ENCODE measurements around the gene SAMD8. TPM values are rescaled to one million over a fixed set of nuclear protein-coding genes. Genes with fewer than 3 reads are reported as not detected.
A peak's percentile ranks its signal among the peaks of the same experiment; 100 is the strongest.

The SAMD8 gene
- total RNA-seq, 2 donors from 2014 or later: 25.2 to 34.2 TPM

DNA sequence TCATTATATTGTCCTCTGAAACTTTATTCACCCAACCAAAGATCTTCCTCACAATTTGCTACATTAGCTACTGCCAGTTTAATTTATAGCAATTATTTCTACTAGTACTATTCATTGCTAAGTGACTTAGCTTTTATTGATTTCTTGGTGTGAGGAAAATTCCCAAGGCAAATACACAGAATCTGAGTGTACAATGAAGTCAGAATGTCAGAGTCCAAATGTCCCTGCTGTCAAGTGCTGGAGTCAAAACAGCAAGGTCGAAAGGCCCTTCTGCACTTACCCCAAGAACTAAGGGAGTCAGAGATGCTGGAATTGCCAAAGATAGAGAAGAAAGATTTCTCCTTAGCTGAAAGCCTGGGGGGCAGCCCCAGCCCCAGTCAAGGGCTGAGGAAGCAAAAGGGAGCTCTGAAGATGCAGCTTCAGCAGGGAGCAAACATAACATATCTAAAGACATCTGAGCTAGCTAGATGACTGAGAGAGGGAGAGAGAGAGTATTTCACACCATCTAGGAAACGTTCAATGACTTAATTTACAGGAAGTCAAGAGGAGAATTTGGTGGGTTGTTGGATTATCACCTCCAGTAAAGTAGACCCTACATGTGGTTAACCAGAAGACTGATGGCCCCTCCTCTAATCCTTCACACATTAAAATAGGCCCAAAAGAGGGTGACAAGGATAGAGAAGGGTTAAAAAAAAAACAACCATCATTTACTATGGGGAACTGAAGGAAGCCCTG lies 36.6 kb upstream of the SAMD8 start:
- no peak overlapping the region for H3K4me3 Mint-ChIP-seq
- H3K36me3 Mint-ChIP-seq (ENCODE audit: low read depth): no peaks in the 10 kb centered on the region
- H3K9me3 ChIP-seq (ENCODE audit: control insufficient read depth, low read length, poor library complexity, severe bottlenecking): no peaks in the 10 kb centered on the region
- H3K27ac Mint-ChIP-seq: peak overlapping the region; percentile 9
- ATAC-seq (no peak), DNase-seq (no peak)
- peaks cover 4% of the 10 kb centered on the region for H3K4me1 Mint-ChIP-seq
- H3K27me3 Mint-ChIP-seq: no peaks in the 10 kb centered on the region

DNA sequence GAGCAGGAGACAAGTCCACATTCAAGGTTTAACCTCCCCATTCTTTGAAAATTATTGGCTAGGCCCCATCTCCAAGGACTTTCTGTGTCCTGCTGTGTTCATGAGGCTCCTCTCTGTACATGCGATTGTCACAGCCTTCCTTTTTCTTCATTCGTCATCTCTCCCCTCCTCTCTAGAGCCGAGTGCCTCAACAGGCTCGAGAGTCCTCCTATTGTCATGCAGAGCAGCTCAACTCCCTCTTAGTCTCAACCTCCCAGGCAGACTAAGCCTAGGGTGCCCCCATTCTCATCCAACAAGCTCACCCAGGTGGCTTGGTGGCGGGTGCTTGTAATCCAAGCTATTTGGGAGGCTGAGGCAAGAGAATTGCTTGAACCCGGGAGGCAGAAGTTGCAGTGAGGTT lies 35.1 kb upstream of the SAMD8 start:
- H3K27me3 Mint-ChIP-seq: no peaks in the 10 kb centered on the region
- peaks cover 4% of the 10 kb centered on the region for H3K4me1 Mint-ChIP-seq
- no peaks in the 10 kb centered on the region for H3K9me3 ChIP-seq (ENCODE audit: control insufficient read depth, low read length, poor library complexity, severe bottlenecking)
- no peaks in the 10 kb centered on the region for H3K36me3 Mint-ChIP-seq (ENCODE audit: low read depth)
- no peak for ATAC-seq
- no peak for DNase-seq
- no peak overlapping the region for H3K27ac Mint-ChIP-seq
- no peak overlapping the region for H3K4me3 Mint-ChIP-seq

DNA sequence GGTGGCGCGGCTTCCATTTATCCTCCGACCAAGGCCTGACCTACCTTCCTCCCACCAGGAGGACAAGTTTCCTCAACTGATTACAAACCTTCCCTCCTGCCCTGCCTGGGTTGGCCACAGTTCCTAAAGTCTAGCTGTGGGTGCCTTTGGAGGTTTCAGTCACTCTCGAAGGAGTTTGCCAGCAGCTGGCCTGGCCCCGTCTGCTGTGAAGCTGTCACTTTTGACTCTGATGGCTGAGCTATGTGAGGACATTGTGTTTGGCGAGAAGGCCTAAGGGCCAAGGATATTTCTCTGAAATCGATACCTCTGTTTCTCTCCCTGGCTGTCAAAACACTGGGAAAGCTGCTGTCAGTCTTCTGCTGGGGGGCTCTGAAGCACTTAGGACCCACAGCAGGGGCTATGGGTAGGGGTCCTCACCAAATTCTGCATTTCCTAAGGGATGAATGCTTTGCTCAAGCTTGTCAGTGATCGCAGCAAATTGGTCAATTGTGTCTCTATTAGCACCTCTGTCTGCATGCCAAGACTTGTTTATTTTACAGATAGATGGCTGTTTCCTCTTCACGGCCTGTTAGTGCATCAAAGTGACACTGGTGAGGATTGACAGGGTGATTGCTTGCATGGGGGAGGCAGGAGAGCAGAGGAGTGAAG lies 31.9 kb upstream of the SAMD8 start:
- Mint-ChIP-seq H3K4me3 (no peak overlapping the region), H3K4me1 (peaks cover 4% of the 10 kb centered on the region), H3K36me3 (ENCODE audit: low read depth) (no peaks in the 10 kb centered on the region), H3K27ac (no peak overlapping the region), H3K27me3 (no peaks in the 10 kb centered on the region)
- DNase-seq: no peak
- no peak for ATAC-seq
- no peaks in the 10 kb centered on the region for H3K9me3 ChIP-seq (ENCODE audit: control insufficient read depth, low read length, poor library complexity, severe bottlenecking)

DNA sequence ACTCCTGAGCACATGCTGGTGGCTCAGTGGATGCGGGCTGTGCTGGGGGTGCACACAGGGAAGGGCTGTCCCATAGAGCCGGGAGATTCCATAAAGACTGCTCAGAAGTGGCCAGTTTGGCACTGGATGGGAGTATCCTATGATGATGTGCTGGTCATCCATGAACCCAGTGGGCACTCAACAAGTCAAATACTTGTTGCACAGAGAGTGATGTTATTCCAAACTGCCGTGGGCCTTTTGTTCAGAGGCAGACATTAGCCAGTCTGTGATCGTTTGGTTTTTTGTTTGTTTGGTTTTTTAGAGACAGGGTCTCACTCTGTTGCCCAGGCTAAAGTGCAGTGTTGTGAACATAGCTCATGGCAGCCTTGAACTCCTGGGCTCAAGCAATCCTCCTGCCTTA lies 30.9 kb upstream of the SAMD8 start:
- no peak for DNase-seq
- no peak overlapping the region for H3K4me3 Mint-ChIP-seq
- H3K27me3 Mint-ChIP-seq: no peaks in the 10 kb centered on the region
- ATAC-seq: no peak
- H3K4me1 Mint-ChIP-seq: peaks cover 2% of the 10 kb centered on the region
- no peaks in the 10 kb centered on the region for H3K9me3 ChIP-seq (ENCODE audit: control insufficient read depth, low read length, poor library complexity, severe bottlenecking)
- H3K36me3 Mint-ChIP-seq (ENCODE audit: low read depth): no peaks in the 10 kb centered on the region
- no peak overlapping the region for H3K27ac Mint-ChIP-seq

DNA sequence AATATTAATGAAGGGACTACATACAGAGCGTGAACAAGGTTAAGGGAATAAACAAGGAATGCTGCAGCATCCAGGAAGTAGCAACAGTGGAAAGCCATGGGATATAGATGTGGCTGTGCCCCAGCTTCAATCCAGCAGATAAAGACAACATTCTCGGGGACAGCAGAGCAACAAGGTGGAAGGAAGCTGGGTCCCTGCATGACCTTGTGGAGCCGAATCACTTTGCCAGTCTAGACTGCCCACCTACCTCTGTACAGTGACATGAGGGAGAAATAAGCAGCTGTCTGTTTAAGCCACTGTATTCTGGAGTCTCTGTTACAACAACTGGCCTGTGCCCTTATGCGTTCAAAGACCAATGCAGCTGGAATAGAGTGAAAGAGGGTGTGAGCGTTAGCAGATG lies 30.1 kb upstream of the SAMD8 start:
- peaks cover 2% of the 10 kb centered on the region for H3K4me1 Mint-ChIP-seq
- H3K27ac Mint-ChIP-seq: no peak overlapping the region
- no peaks in the 10 kb centered on the region for H3K36me3 Mint-ChIP-seq (ENCODE audit: low read depth)
- H3K4me3 Mint-ChIP-seq: no peak overlapping the region
- H3K9me3 ChIP-seq (ENCODE audit: control insufficient read depth, low read length, poor library complexity, severe bottlenecking): no peaks in the 10 kb centered on the region
- ATAC-seq: no peak
- H3K27me3 Mint-ChIP-seq: no peaks in the 10 kb centered on the region
- no peak for DNase-seq

DNA sequence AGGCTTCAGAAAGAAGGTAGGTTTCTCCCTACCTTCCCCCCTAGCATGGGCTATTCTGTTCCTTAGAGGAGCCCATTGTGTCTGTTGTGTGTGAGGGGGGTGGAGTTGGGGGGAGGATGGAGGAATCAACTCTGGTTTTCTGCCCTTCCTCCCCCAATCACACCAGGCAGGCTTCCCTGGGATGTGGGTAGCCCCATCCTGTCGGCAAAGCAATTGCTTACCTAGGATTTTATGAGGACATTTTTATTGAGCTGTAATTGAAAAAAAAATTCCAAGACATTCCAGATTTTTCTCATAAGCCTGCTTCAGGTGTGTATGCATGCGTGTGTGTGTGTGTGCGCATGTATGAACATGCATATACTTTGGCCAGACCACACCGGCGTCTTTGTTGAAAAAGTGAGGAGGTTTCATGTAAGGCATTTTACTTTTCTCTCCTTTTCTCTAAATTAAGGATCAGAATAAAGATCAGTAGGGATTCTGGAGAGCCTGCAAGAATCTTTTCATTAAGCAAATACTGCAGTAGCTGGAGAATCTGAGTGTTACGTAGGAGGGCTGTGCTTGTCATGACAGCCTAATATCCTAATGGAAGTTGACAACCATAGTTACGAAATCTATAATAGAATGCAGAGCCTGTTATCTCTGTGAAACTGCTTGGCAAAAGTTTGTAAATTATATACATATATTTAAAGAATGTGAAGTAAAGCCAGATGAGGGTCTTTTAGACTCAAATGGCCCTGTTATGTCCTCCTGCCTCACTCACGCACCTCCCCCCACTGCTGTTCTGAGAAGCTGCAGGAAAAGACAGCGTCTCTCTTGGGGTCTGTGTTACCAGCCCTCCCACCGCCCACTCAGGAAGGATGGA lies 27.3 kb upstream of the SAMD8 start:
- no peaks in the 10 kb centered on the region for H3K36me3 Mint-ChIP-seq (ENCODE audit: low read depth)
- ATAC-seq: no peak
- H3K27me3 Mint-ChIP-seq: no peaks in the 10 kb centered on the region
- H3K9me3 ChIP-seq (ENCODE audit: control insufficient read depth, low read length, poor library complexity, severe bottlenecking): no peaks in the 10 kb centered on the region
- no peak for DNase-seq
- no peak overlapping the region for H3K4me3 Mint-ChIP-seq
- peaks cover 3% of the 10 kb centered on the region for H3K4me1 Mint-ChIP-seq
- H3K27ac Mint-ChIP-seq: no peak overlapping the region

DNA sequence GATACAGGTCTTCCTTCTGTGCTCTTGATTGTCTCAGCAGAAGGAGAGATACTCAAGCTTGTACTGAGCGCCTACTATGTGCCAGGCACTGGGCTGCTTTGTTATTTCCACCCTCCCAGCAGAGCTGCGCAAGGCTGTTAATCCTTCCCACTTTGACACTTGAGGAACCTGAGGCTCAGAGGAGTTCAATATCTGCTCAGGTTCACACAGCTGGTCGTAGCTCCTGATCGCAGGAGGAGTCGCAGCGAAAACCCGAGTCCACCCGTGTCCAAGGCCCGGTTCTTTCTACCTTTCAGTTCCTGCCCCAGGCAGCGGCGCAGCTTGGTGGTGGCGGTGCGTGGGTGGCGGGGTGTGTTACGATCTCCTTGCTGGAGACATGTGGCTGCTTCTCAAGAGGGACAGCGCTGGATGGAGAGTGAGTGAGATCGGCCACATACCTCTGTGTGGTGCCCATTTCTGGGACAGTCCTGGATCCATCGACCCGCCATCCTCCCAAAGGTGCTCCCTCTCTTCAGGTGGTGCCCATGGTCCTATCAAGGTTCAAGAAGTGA lies 26.5 kb upstream of the SAMD8 start:
- no peak overlapping the region for H3K27ac Mint-ChIP-seq
- H3K27me3 Mint-ChIP-seq: no peaks in the 10 kb centered on the region
- H3K4me3 Mint-ChIP-seq: no peak overlapping the region
- no peaks in the 10 kb centered on the region for H3K36me3 Mint-ChIP-seq (ENCODE audit: low read depth)
- peaks cover 8% of the 10 kb centered on the region for H3K4me1 Mint-ChIP-seq
- no peaks in the 10 kb centered on the region for H3K9me3 ChIP-seq (ENCODE audit: control insufficient read depth, low read length, poor library complexity, severe bottlenecking)
- DNase-seq (no peak), ATAC-seq (no peak)

DNA sequence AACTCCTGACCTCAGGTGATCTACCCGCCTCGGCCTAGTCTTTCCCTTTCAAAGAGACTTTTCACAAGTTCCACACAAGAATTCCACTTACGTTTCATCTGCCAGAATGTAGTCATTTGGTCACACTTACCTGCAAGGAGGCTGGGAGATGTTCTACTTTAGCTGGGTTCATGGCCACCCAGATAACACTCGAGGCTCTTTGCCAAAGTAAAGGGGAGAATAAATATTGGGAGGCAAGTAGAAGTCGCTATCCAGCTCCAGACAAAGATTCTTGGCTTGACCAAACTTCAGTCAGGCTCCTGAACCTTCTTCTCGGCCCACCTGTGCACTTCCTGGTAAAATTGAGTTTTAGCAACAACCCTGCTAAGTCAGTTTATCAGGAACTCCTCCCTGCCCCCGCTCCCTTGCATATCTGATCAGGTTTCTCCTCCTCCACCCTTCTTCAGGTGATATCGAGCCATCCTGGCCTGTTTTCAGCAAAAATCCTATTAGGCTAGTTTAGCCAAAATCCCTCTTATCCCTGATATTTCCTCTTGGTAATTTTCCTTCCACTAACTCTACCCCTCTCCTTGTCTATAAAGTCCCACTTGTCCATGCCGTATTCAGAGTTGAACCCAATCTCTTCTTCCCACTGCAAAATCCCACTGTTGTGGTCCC lies 25.1 kb upstream of the SAMD8 start:
- no peaks in the 10 kb centered on the region for H3K9me3 ChIP-seq (ENCODE audit: control insufficient read depth, low read length, poor library complexity, severe bottlenecking)
- no peak for DNase-seq
- H3K4me3 Mint-ChIP-seq: no peak overlapping the region
- H3K36me3 Mint-ChIP-seq (ENCODE audit: low read depth): no peaks in the 10 kb centered on the region
- H3K27ac Mint-ChIP-seq: no peak overlapping the region
- peaks cover 9% of the 10 kb centered on the region for H3K4me1 Mint-ChIP-seq
- no peaks in the 10 kb centered on the region for H3K27me3 Mint-ChIP-seq
- ATAC-seq: no peak

DNA sequence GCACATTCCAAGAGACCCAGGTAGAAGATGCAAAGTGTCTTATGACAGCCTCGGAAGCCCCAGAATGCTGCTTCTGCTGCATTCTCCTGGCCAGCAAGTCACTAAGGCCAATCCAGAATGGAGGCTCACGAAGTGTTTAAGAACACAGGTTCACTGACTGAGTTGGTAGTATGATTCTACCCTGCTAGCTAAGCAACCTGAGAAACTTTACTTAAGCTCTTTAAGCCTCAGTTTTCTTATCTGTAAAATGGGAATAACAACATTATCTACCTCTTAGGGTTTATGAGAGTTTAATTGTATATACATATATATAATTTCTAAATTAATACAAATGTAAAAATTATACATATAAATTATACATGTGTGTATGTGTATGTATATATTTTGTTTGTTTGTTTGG lies 22.8 kb upstream of the SAMD8 start:
- Mint-ChIP-seq H3K27ac (no peak overlapping the region), H3K4me1 (peaks cover 9% of the 10 kb centered on the region), H3K4me3 (no peak overlapping the region), H3K27me3 (no peaks in the 10 kb centered on the region), H3K36me3 (ENCODE audit: low read depth) (no peaks in the 10 kb centered on the region)
- no peaks in the 10 kb centered on the region for H3K9me3 ChIP-seq (ENCODE audit: control insufficient read depth, low read length, poor library complexity, severe bottlenecking)
- DNase-seq: no peak
- no peak for ATAC-seq

DNA sequence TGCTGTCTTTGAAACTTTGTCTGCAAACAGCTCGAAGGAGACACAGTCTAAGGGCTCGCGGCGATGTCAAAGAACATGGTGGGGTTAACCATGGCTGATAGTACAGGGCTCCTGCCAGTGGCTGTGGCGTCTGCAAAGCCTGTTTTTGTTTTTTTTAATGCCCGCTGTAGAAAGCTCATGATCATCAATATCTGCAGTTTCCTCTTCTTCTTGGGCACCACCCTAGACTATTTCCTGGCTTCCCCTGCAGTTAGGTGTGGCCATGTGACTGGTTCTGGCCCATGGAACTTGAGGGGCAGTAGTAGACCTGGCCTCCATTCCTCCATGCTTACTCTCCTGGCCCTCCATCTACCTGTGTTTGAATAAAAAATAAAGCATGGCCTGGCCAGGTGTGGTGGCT lies 21.8 kb upstream of the SAMD8 start:
- ATAC-seq: no peak
- no peak for DNase-seq
- Mint-ChIP-seq H3K36me3 (ENCODE audit: low read depth) (no peaks in the 10 kb centered on the region), H3K4me3 (no peak overlapping the region), H3K27me3 (no peaks in the 10 kb centered on the region), H3K4me1 (peaks cover 9% of the 10 kb centered on the region), H3K27ac (peak overlapping the region; percentile 37)
- H3K9me3 ChIP-seq (ENCODE audit: control insufficient read depth, low read length, poor library complexity, severe bottlenecking): no peaks in the 10 kb centered on the region

DNA sequence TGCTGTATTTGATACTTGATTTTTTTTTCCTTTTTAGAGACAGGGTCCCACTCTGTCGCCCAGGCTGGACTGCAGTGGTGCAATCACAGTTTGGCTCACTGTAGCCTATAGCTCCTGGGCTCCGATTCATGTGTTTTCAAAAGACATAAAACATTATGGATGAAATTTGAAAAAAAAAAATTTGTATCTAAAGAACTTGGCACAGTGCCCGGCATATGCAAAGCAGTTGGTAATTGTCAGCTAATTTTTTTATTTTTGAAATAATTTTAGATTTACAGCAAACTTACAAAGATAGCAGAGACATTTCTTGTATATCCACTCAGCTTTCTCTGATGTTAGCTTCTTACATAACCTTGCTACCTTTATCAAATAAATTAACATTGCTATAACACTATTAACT lies 20.3 kb upstream of the SAMD8 start:
- no peaks in the 10 kb centered on the region for H3K27me3 Mint-ChIP-seq
- H3K36me3 Mint-ChIP-seq (ENCODE audit: low read depth): no peaks in the 10 kb centered on the region
- H3K4me1 Mint-ChIP-seq: peaks cover 9% of the 10 kb centered on the region
- no peak overlapping the region for H3K4me3 Mint-ChIP-seq
- no peak for ATAC-seq
- DNase-seq: no peak
- H3K9me3 ChIP-seq (ENCODE audit: control insufficient read depth, low read length, poor library complexity, severe bottlenecking): no peaks in the 10 kb centered on the region
- H3K27ac Mint-ChIP-seq: no peak overlapping the region

DNA sequence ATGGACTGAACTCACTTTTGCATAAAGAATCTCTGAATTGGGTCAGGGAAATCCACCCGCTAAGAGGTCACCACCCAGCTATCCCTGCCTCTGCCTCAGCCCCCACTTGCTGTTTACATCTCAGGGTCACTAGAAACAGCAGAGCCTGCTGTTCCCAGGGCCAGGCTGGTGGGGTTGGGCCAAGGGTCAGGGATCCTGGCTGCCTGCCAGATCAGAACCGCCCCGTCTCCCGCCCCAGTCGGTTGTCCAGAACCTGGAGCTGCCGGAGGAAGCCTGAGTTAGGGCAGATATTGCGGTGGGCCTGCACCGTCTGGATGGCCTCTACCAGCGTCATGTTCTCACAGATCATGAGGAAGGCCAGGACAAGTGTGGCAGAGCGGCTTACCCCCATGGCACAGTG lies 17.0 kb upstream of the SAMD8 start:
- Mint-ChIP-seq H3K4me3 (no peak overlapping the region), H3K27ac (no peak overlapping the region), H3K27me3 (no peaks in the 10 kb centered on the region), H3K4me1 (peaks cover 5% of the 10 kb centered on the region), H3K36me3 (ENCODE audit: low read depth) (no peaks in the 10 kb centered on the region)
- no peak for ATAC-seq
- DNase-seq: no peak
- no peaks in the 10 kb centered on the region for H3K9me3 ChIP-seq (ENCODE audit: control insufficient read depth, low read length, poor library complexity, severe bottlenecking)

DNA sequence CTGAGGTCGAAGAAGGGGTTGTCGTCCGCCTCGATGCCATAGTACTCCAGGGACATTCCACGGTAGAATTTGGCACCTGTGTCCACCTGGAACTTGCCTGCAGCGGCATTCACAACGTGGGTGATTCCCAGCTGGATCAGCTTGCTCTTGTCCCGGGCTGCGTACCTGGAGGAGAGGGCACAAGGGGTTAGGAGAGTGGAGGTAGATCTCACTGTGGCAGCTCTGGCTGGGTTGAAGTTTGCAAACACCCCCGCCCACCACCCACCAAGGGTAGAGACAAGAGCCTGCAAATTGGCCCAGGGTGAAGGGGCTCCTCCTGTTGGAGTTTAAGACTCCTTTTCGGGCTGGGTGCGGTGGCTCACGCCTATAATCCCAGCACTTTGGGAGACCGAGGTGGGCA lies 15.8 kb upstream of the SAMD8 start:
- no peak for DNase-seq
- Mint-ChIP-seq H3K4me3 (no peak overlapping the region), H3K36me3 (ENCODE audit: low read depth) (no peaks in the 10 kb centered on the region), H3K27ac (no peak overlapping the region), H3K27me3 (no peaks in the 10 kb centered on the region), H3K4me1 (peaks cover 4% of the 10 kb centered on the region)
- no peaks in the 10 kb centered on the region for H3K9me3 ChIP-seq (ENCODE audit: control insufficient read depth, low read length, poor library complexity, severe bottlenecking)
- no peak for ATAC-seq
